Caco-2 (cell line): ENCODE data around the gene TMEM266. TPM values are rescaled to one million over a fixed set of nuclear protein-coding genes. Genes with fewer than 3 reads are reported as not detected.

Source experiments
- BruUV-seq: library from RNA; stranded (reverse); fragments of 400-500 nt; replicated peaks from 2 replicates; lab custom pipeline; 2021; lab: Mats Ljungman, UMichigan
- CTCF ChIA-PET: fragments of 300-600 bp; sonication (Branson Sonifier 250); formaldehyde crosslinking; loops from one replicate; lab custom pipeline; 2022; ENCODE audit warnings: antibody characterized with exemption; lab: Charles Lee
- POLR2A ChIA-PET: fragments of 300-600 bp; sonication (Branson Sonifier 250); formaldehyde crosslinking; loops from one replicate; lab custom pipeline; 2022; ENCODE audit warnings: antibody characterized with exemption; lab: Charles Lee
- DNase-seq, 2 experiments: peaks; one replicate each; pipeline versions ENCODE4 v3.0.0 to v3.0.0-alpha.2; 2020 to 2022
- H3K27me3 ChIP-seq: replicated peaks from 2 replicates; pipeline ENCODE4 v1.6.0; 2011; ENCODE audit warnings: low read length; ENCODE audit not compliant: control insufficient read depth, insufficient read depth
- H3K36me3 ChIP-seq: 2 replicates; pipeline ENCODE4 v1.5.1; 2011; ENCODE audit warnings: low read length; ENCODE audit not compliant: control insufficient read depth, insufficient read depth
- H3K4me1 ChIP-seq: fragments of 250-450 bp; sonication (Bioruptor Pico); 2 replicates; pipeline ENCODE4 v1.5.1; 2020; ENCODE audit warnings: mild to moderate bottlenecking
- H3K4me3 ChIP-seq: 2 replicates; pipeline ENCODE4 v1.5.1; 2011; ENCODE audit warnings: low read depth, mild to moderate bottlenecking, control low read depth, low read length
- H3K9me3 ChIP-seq: fragments of 250-450 bp; sonication (Bioruptor Pico); 2 replicates; pipeline ENCODE4 v1.5.1; 2020; ENCODE audit warnings: mild to moderate bottlenecking, moderate library complexity
- H3K27ac Mint-ChIP-seq: one replicate; pipeline ENCODE4 v1.8.0; 2022; ENCODE audit warnings: mixed read lengths; ENCODE audit not compliant: unreplicated experiment
- H3K27me3 Mint-ChIP-seq: one replicate; pipeline ENCODE4 v1.8.0; 2022; ENCODE audit warnings: mixed read lengths; ENCODE audit not compliant: insufficient read depth, unreplicated experiment
- H3K36me3 Mint-ChIP-seq: one replicate; pipeline ENCODE4 v1.8.0; 2022; ENCODE audit warnings: mild to moderate bottlenecking, mixed read lengths; ENCODE audit not compliant: insufficient read depth, unreplicated experiment
- H3K4me1 Mint-ChIP-seq: one replicate; pipeline ENCODE4 v1.8.0; 2022; ENCODE audit warnings: low read depth, mixed read lengths; ENCODE audit not compliant: unreplicated experiment
- H3K4me3 Mint-ChIP-seq: one replicate; pipeline ENCODE4 v1.8.0; 2022; ENCODE audit warnings: mild to moderate bottlenecking, moderate library complexity, mixed read lengths; ENCODE audit not compliant: unreplicated experiment
- H3K9me3 Mint-ChIP-seq: one replicate; pipeline ENCODE4 v1.8.0; 2022; ENCODE audit warnings: mixed read lengths; ENCODE audit not compliant: unreplicated experiment
- intact Hi-C: fragments of 100-400 bp; cut with micrococcal nuclease; formaldehyde crosslinking; loops from one replicate; pipeline ENCODE4 v1.10.0; 2022; ENCODE audit not compliant: unreplicated experiment
- total RNA-seq: library from RNA; stranded (reverse); gene quantifications from 2 replicates; pipeline ENCODE4 v1.2.3, GENCODE V29; 2022
- TF ChIP-seq, protein P1 (sequence below), 2 experiments: fragments of 200-600 bp in 1 of 2; IDR thresholded peaks; 1 replicate in 1 of 2; 2 replicates in 1 of 2; pipeline versions ENCODE4 v1.5.1 to v1.8.0; 2011 to 2022; ENCODE audit warnings: antibody characterized with exemption in 1 of 2, control low read depth in 1 of 2, inconsistent platforms in 1 of 2, low read depth in 1 of 2, low read length in 1 of 2, mild to moderate bottlenecking in 1 of 2, moderate library complexity in 1 of 2; ENCODE audit not compliant: insufficient read depth in 1 of 2, severe bottlenecking in 1 of 2, unreplicated experiment in 1 of 2

TMEM266 gene
- total RNA-seq, 1 experiment from 2014 or later = 0.27 TPM

DNA sequence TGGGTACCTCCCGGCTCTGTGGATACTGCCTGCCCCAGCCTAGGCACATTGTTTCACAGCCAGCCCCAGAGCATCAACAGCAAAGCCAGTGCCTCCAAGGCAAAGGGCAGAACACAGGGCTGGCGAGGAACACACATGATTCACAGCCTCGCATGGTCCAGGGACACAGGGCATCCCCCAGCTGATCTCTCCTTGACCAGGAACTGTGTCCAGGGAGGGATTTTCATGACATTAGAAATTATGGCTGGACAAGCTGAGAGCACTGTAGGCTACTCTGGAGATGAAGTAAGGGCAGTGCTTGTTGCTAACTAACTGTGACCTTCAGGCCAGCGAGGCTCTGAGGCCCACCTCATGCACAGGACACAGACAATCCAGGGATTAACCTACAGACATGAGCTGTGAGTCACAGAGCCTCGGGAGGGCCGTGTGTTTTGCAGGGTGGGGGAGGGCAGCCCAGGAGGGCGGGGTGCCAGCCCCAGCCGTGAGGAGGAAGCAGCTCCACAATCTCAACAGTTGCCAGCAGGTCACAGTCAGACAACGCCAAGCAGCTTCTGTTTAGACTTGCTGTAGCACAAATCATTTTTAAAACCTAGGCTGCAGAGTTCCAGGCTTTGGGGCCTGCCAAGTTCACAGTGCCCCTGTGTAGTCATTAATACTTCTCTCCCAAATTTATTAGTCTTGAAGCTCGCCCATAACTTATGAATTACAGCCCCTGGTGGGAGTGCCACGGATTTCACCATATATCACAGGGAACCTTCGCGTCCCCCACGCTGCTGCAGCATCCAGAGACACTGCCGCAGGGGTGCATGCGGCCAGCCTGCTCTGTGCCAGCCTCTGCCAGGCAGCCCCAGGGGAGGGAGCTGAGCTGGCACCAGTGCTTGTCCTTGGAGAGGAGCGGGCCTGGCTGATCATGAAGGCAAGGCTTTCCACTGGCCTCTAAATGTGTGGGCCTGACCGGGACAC lies 136.8 kb downstream of the TMEM266 start:
- CTCF ChIA-PET = interaction anchor here (0.6 to 0.8 kb wide), 2 partner anchors 9 to 138 kb away, joined by 3 to 4 read pairs; no protein-coding TSS in a partner anchor
- Histone ChIP-seq H3K9me3 (no peaks in the 10 kb centered on the region), H3K36me3 (no peaks in the 10 kb centered on the region), H3K4me1 (peaks cover 10% of the 10 kb centered on the region), H3K4me3 (no peak overlapping the region), H3K27me3 (no peaks in the 10 kb centered on the region)
- POLR2A ChIA-PET = no interaction called here
- intact Hi-C loops = no loop called here
- peak; percentile 37 to 53 for DNase-seq
- TF ChIP-seq, protein P1, sequence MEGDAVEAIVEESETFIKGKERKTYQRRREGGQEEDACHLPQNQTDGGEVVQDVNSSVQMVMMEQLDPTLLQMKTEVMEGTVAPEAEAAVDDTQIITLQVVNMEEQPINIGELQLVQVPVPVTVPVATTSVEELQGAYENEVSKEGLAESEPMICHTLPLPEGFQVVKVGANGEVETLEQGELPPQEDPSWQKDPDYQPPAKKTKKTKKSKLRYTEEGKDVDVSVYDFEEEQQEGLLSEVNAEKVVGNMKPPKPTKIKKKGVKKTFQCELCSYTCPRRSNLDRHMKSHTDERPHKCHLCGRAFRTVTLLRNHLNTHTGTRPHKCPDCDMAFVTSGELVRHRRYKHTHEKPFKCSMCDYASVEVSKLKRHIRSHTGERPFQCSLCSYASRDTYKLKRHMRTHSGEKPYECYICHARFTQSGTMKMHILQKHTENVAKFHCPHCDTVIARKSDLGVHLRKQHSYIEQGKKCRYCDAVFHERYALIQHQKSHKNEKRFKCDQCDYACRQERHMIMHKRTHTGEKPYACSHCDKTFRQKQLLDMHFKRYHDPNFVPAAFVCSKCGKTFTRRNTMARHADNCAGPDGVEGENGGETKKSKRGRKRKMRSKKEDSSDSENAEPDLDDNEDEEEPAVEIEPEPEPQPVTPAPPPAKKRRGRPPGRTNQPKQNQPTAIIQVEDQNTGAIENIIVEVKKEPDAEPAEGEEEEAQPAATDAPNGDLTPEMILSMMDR (IDR thresholded peaks at IDR 0.05; ENCODE audit: insufficient read depth in 1 of 2, low read depth in 1 of 2, low read length in 1 of 2, severe bottlenecking in 1 of 2, unreplicated experiment in 1 of 2) = no peak
- Mint-ChIP-seq H3K4me1 (peaks cover 7% of the 10 kb centered on the region), H3K27ac (no peak overlapping the region), H3K27me3 (no peaks in the 10 kb centered on the region), H3K36me3 (peaks cover 19% of the 10 kb centered on the region), H3K9me3 (no peaks in the 10 kb centered on the region), H3K4me3 (no peak overlapping the region)
- no TSS peak for BruUV-seq

DNA sequence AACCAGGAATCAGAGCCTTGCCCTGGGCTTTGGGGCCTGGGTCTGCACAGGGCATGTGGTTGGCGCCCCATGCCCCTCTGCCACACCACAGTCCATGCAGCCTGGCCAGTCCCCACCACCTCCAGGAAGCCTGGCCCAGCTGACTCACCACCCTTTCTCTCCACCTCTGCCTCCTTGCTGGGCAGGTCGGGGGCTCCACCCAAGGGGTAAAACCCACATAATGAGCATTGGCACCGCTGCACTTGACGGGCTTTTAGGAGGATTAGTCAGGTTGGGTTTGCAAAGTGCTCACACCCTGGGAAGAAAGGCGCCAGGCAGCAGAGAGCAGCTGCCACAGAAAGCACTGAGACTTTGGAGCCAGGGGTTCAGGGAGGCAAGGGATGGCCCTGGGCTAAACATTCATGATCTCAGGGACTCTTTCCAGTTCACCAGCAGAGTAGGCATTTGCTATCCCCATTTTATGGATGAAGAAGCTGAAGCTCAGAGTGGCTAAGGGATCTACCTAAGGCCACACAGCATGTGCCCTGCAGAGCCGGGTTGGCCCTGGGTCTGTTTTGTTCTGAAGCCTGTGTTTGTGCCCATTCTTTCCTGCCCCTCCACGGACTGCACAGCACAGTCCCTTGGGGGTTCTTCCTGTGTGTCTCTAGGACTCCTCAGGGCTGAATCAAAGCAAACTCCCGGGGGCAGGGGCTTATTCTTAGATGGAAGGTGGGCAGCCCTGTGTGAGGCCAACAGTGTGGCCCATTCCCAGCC lies 138.1 kb downstream of the TMEM266 start:
- no peaks in the 10 kb centered on the region for H3K27me3 Mint-ChIP-seq
- H3K4me3 ChIP-seq = no peak overlapping the region

More for the DNA sequence above, 138.1 kb downstream of the TMEM266 start:
- no peaks in the 10 kb centered on the region for H3K36me3 ChIP-seq
- TF ChIP-seq, protein P1 (IDR thresholded peaks at IDR 0.05; ENCODE audit: insufficient read depth in 1 of 2, low read depth in 1 of 2, low read length in 1 of 2, severe bottlenecking in 1 of 2, unreplicated experiment in 1 of 2) = no peak
- Mint-ChIP-seq H3K36me3 (peaks cover 19% of the 10 kb centered on the region), H3K9me3 (no peaks in the 10 kb centered on the region), H3K4me1 (peaks cover 7% of the 10 kb centered on the region), H3K27ac (no peak overlapping the region), H3K4me3 (no peak overlapping the region)
- ChIA-PET CTCF (no interaction called here), POLR2A (no interaction called here)
- H3K27me3 ChIP-seq = no peaks in the 10 kb centered on the region
- DNase-seq = no peak
- H3K4me1 ChIP-seq = peaks cover 10% of the 10 kb centered on the region
- intact Hi-C loops = no loop called here
- no peaks in the 10 kb centered on the region for H3K9me3 ChIP-seq
- no TSS peak for BruUV-seq
